Esophagus muscularis mucosa (tissue), 4 donors: ENCODE data around the gene COL4A1. TPM values are rescaled to one million over a fixed set of nuclear protein-coding genes. Genes with fewer than 3 reads are reported as not detected.
A peak's percentile ranks its signal among the peaks of the same experiment; 100 is the strongest.

Experiments used
- DNase-seq: peaks from one replicate; pipeline ENCODE4 v3.0.0-alpha.2; 2017; ENCODE audit errors: extremely low spot score
- H3K27ac ChIP-seq, 4 donors: fragments of 200-600 bp; sonication (generic); replicated peaks in 1 of 4; 1 replicate in 3 of 4; 2 replicates in 1 of 4; pipeline ENCODE4 v1.5.1; 2016 to 2019; ENCODE audit warnings: mild to moderate bottlenecking in 1 of 4
- H3K27me3 ChIP-seq, 4 donors: fragments of 200-600 bp; sonication (generic); one replicate each; pipeline versions ENCODE4 v1.5.1 to v1.6.0; 2016 to 2019
- H3K36me3 ChIP-seq, 4 donors: fragments of 200-600 bp; sonication (generic); one replicate each; pipeline ENCODE4 v1.5.1; 2016 to 2019
- H3K4me1 ChIP-seq, 4 donors: fragments of 200-600 bp; sonication (generic); one replicate each; pipeline ENCODE4 v1.5.1; 2016 to 2019
- H3K4me3 ChIP-seq, 4 donors: fragments of 200-600 bp; sonication (generic); 1 replicate in 2 of 4; 2 replicates in 2 of 4; pipeline ENCODE4 v1.5.1; 2016 to 2019; ENCODE audit warnings: mild to moderate bottlenecking in 4 of 4, moderate library complexity in 1 of 4
- H3K9me3 ChIP-seq, 4 donors: fragments of 200-600 bp; sonication (generic); 1 replicate in 3 of 4; 2 replicates in 1 of 4; pipeline ENCODE4 v1.5.1; 2016 to 2019
- CTCF ChIP-seq, 3 experiments: fragments of 200-600 bp in 2 of 3; fragments of 450-650 bp in 1 of 3; sonication (generic) in 2 of 3; IDR thresholded peaks; one replicate each; pipeline ENCODE4 v1.5.1; 2017 to 2019; ENCODE audit warnings: antibody characterized with exemption in 3 of 3, mild to moderate bottlenecking in 2 of 3, moderate library complexity in 1 of 3
- EP300 ChIP-seq: sonication (generic); formaldehyde crosslinking; IDR thresholded peaks from one replicate; pipeline ENCODE4 v1.6.1; 2017; ENCODE audit warnings: antibody characterized with exemption
- POLR2A ChIP-seq: fragments of 450-650 bp; IDR thresholded peaks from one replicate; pipeline ENCODE4 v1.6.1; 2017; ENCODE audit warnings: antibody characterized with exemption, moderate library complexity, mild to moderate bottlenecking, low read depth
- POLR2AphosphoS5 ChIP-seq, 2 donors: sonication (generic); formaldehyde crosslinking; IDR thresholded peaks; one replicate each; pipeline ENCODE4 v1.6.1; 2017; ENCODE audit warnings: antibody characterized with exemption in 2 of 2
- WGBS: methylation state at CpG from one replicate; pipeline ENCODE4 v1.1.5; 2018; 5-methylcytosine and 5-hydroxymethylcytosine counted together
- intact Hi-C: fragments of 100-400 bp; cut with DNase I; formaldehyde crosslinking; loops from one replicate; pipeline ENCODE4 v1.15.1; 2023
- total RNA-seq, 4 donors: library from RNA; depleted of rRNA; stranded (reverse); fragments of >200 nt; gene quantifications; one replicate each; pipeline versions ENCODE4 v1.1.0 to v1.2.1, GENCODE V29; 2016

Gene COL4A1
- total RNA-seq, 4 donors from 2014 or later, result 328 to 578 (median 405) TPM

GRCh38 chr13:110301606-110302553, 5.1 kb downstream of the COL4A1 start:
- TF ChIP-seq POLR2A, result no peak
- TF ChIP-seq EP300, result no peak
- no peak for TF ChIP-seq POLR2AphosphoS5 (IDR thresholded peaks at IDR 0.05)
- no peak for TF ChIP-seq CTCF (IDR thresholded peaks at IDR 0.05)
- no peak for DNase-seq
- peak overlapping the region; percentile 99 for H3K27ac ChIP-seq
- peak overlapping the region in 2 of 4 donors; percentile 7 to 18 for H3K4me3 ChIP-seq
- peaks cover 63 to 87% (median 82%) of the 10 kb centered on the region in 4 donors for H3K4me1 ChIP-seq
- H3K27me3 ChIP-seq, result peaks cover 0 to 3% (median 0%) of the 10 kb centered on the region in 4 donors
- intact Hi-C loops, result loop anchor here (5.0 kb wide), 2 partner anchors 35 to 55 kb away; no protein-coding TSS in a partner anchor
- 60% methylated on average over 21 of the region's 21 CpGs for WGBS
- peaks cover 0 to 8% (median 0%) of the 10 kb centered on the region in 4 donors for H3K36me3 ChIP-seq
- no peaks in the 10 kb centered on the region for H3K9me3 ChIP-seq

- H3K9me3 ChIP-seq, result no peaks in the 10 kb centered on the region
- H3K4me3 ChIP-seq, result peak overlapping the region in 1 of 4 donors; percentile 7
- DNase-seq, result no peak
- WGBS, result 40% methylated on average over 5 of the region's 5 CpGs
- no peaks in the 10 kb centered on the region for H3K27me3 ChIP-seq
- H3K4me1 ChIP-seq, result peaks cover 69 to 95% (median 90%) of the 10 kb centered on the region in 4 donors
- peak overlapping the region; percentile 99 for H3K27ac ChIP-seq
- no peak for TF ChIP-seq POLR2A
- no peak for TF ChIP-seq POLR2AphosphoS5 (IDR thresholded peaks at IDR 0.05)
- no peak for TF ChIP-seq CTCF (IDR thresholded peaks at IDR 0.05)
- TF ChIP-seq EP300, result no peak
- intact Hi-C loops, result loop anchor here (5.0 kb wide), 2 partner anchors 34 to 54 kb away; no protein-coding TSS in a partner anchor
- peaks cover 0 to 8% (median 0%) of the 10 kb centered on the region in 4 donors for H3K36me3 ChIP-seq
These were observed 5.9 kb downstream of the COL4A1 start for GRCh38 chr13:110301083-110301482.

GRCh38 chr13:110300090-110300815, 6.7 kb downstream of the COL4A1 start:
- Histone ChIP-seq H3K9me3 (no peaks in the 10 kb centered on the region), H3K4me1 (peaks cover 76 to 100% (median 98%) of the 10 kb centered on the region in 4 donors), H3K4me3 (no peak overlapping the region), H3K27me3 (no peaks in the 10 kb centered on the region), H3K36me3 (peaks cover 0 to 8% (median 0%) of the 10 kb centered on the region in 4 donors), H3K27ac (peak overlapping the region; percentile 99)
- no peak for DNase-seq
- TF ChIP-seq CTCF (IDR thresholded peaks at IDR 0.05) (no peak), EP300 (peak; percentile 50)
- intact Hi-C loops, result loop anchor here (5.0 kb wide), 2 partner anchors 33 to 53 kb away; no protein-coding TSS in a partner anchor
- 34% methylated on average over 3 of the region's 3 CpGs for WGBS

- H3K27ac ChIP-seq, result peak overlapping the region; percentile 99
- H3K36me3 ChIP-seq, result peaks cover 0 to 8% (median 0%) of the 10 kb centered on the region in 4 donors
- H3K4me3 ChIP-seq, result peak overlapping the region; percentile 14 to 30 (median 22)
- no peaks in the 10 kb centered on the region for H3K9me3 ChIP-seq
- H3K4me1 ChIP-seq, result peaks cover 84 to 100% (median 99%) of the 10 kb centered on the region in 4 donors
- WGBS, result 51% methylated on average over 10 of the region's 10 CpGs
- DNase-seq, result no peak
- TF ChIP-seq EP300 (no peak), CTCF (IDR thresholded peaks at IDR 0.05) (no peak), POLR2AphosphoS5 (IDR thresholded peaks at IDR 0.05) (no peak), POLR2A (no peak)
- H3K27me3 ChIP-seq, result no peaks in the 10 kb centered on the region
- intact Hi-C loops, result no loop called here
These were observed 7.6 kb downstream of the COL4A1 start for GRCh38 chr13:110299283-110299840.
